Activated naive CD4-positive, alpha-beta T cell treated with Interleukin-2 at 50 U/mL for 16 hours (primary cell): ENCODE data around the gene FAF2.

ENCODE experiments used
- DNase-seq: peaks from one replicate; pipeline ENCODE4 v3.0.0-alpha.2; 2020

Gene FAF2

DNA sequence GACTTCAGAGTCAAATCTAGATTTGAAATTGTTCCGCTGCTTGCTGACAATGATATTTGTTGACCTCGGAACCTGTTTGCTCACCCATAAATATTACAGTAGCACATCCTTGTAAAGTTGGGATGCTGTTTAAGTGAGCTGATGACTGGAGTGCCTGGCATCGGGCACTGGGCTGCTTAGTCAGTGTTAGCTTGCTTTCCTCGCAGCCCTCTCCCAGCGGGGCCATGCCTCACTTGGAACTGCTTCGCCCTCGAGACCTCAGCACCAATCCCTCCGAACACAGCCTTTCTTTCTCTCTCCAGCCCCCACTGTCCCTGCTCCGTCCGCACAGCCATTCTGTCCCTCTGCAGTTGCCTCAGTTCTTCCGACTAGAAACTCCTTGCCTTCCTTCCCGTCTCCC, 65.6 kb downstream of the FAF2 start:
- no peak for DNase-seq

DNA sequence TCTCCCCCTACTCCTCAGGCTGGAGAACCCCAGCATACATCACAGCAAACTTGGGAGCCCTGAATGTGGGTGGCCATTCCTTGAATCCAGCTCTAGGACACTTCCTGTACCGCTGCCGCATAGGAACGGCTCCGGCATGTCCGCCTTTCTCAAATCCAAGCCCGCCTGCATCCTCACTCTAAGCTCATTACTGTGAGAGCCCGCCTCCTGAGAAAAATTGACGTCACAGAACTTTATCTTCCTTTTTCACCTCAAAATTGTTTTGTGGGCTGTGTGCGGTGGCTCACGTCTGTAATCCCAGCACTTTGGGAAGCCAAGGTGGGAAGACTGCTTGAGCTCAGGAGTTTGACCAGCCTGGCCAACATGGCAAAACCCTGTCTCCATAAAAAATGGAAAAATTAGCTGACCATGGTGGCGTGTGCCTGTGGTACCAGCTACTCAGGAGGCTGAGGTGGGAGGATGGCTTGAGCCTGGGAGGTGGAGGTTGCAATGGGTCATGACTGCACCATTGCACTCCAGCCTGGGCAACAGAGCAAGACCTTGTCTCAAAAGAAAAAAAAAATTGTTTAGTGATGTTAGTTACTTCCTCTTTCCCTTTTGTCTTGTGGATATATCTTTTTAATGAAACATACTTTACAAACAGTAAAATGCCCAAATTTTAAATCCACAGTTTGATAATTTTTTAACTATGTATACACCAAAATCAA, 66.2 kb downstream of the FAF2 start:
- no peak for DNase-seq

DNA sequence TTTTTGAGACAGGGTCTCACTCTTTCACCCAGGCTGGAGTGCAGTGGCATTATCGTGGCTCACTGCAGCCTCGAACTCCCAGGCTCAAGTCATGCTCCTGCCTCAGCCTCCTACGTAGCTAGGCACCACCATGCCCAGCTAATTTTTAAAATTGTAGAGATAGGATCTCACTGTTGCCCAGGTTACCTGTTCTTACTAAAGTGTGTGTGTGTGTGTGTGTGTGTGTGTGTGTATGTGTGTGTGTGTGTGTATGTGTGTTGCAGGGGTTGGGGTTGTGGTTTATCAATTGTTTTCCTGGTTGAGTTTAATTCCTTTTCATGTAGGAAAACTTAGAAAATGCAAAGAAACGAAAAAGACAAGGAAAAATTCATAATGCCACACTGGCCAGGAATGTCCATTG, 67.2 kb downstream of the FAF2 start:
- DNase-seq = no peak

DNA sequence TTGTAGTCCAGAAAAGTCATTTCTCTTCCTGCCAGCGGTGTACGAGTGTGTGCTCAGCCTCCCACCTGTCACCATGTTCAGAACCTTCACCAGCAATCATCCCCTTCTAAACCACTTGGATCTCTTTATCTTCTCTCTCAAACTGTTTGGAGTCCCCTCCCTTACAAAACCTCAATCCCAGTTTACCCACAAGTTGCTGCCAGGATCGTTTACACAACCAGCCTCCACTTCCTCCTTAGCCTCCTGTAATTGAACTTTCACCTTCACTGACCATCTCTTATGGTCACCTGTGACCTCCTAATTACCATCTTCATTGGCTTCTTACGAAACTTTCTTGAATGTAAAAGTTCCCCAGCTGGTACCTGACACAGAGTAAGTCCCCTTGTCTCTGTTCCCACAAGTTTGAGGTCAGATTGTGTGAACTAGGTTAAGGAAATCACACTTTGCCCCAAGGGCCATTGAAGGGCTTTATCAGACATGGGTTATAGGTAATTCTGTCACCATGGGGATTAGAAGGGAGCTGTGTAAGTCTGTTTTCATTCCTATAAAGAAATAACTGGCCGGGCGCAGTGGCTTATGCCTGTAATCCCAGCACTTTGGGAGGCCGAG, 69.0 kb downstream of the FAF2 start:
- DNase-seq = no peak

DNA sequence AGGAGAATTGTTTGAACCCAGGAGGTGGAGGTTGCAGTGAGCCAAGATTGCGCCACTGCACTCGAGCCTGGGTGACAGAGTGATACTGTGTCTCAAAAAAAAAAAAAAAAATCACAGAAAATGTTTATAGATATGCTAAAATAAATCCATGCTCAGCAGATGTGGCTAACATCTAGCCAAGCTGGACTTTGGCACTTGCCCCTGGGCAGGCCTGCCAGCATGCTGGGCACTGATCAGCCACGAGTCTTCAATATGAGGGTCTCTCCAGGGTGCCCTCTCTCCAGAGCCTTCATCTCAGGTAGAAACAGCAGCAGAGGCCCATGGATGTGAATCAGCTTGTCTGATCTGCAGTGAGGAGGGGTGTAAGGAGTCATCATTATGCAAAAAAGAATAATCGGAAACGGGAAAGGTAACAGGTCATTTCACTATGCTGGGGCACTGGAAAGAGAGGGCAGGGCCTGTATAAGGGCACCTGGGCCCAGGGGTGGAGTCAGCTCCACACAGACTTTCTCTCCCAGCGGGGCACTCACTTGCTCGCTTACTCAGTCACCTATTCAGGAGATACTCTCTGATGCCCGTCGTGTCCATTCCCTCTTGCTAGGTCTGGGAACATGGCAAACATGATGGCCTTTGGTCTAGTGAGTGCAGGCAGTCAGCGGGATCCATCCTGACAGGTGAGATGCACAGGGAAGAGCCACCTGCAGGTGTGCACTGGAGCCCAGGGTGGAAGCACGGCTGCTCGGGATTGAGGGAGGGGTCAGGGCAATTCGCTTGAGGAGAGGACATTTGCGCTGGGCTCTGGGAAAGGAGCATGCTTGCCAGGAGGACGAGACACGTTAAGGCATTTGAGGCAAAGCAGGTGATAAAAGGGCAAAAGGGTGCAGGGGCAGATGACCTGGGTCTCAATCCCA, 71.9 kb downstream of the FAF2 start:
- no peak for DNase-seq

DNA sequence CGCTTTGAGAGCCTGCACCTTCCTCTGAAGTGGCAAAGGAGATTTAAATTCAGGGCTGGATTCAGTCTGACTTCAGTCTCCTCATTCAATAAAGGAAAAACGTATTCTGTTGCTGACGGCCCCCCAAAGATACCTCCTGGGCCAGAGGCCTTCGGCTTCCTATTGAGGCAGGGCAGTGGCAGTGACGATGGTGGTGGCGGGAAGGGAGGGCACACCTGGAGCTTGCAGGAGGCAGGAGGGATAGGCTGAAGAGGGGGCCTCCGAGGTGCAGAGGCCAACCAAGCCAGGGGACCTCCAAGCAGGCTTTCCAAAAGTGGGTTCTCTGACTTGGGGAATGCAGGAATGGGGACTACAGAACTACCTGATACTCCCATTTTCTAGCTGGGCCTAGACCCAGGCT, 73.1 kb downstream of the FAF2 start:
- DNase-seq = no peak

DNA sequence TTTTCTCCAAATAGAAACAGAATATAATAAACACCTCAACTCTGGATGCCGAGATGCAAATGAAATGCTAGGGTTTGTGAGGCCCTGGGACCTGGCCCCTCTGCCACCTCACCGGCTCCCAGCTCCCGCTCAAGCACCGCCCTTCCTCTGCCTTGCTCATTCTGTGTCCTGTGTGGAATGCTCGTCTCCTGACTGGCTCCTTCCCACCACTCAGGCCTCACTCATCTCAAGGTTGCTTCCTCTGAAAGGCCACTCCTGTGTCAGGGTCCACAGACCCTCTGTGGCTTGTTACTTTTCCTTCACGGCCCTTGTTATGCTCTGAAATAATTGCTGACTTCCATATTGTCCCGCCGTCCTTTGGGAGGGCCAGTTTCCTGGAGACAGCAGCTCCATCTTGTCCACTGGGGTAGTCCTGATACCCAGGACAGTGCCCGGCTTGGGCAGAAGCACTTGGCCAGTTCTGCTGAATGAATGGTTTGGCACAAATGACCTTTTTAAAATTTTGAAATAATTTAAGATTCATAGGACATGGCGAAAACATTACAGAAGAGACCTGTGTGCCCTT, 73.6 kb downstream of the FAF2 start:
- DNase-seq = no peak

DNA sequence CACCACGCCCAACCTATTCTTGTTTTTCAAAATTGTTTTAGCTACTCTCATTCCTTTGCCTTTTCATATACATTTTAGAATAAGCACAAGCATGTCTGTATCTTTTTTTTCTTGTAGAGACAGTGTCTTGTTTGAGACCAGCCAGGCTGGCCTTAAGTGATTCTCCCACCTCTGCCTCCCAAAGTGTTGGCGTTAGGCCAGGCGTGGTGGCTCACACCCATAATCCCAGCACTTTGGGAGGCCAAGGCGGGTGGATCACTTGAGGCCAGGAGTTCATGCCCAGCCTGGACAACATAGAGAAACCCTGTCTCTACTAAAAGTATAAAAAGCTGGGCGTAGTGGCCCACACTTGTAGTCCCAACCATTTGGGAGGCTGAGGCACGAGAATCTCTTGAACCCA, 76.0 kb downstream of the FAF2 start:
- DNase-seq = no peak

DNA sequence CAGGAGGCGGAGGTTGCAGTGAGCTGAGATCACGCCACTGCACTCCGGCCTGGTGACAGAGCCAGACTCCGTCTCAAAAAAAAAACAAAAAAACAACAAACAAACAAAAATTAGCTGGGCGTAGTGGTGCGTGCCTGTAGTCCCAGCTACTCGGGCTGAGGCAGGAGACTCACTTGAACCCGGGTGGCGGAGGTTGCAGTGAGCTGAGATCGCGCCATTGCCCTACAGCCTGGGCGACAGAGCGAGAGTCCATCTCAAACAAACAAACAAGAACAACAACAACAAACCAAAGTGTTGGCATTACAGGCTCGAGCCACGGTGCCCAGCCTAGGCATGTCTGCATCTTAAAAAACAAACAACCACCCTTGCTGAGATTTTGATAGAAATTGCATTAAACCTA, 76.8 kb downstream of the FAF2 start:
- no peak for DNase-seq

DNA sequence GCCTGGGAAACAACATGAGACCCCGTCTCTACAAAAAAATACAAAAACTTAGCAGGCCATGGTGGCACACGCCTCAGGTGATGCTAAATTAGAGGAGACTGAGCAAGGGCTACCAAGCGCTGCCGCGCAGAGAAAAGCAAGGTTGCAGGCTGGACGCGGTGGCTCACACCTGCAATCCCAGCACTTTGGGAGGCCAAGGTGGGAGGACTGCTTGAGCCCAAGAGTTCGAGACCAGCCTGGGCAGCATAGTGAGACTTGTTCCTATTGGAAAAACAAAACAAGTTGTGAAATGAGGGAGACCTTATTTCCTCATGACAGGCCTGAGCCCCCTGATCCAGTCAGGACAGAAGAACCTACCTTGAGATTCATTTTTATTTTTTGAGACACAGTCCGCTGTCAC, 77.5 kb downstream of the FAF2 start:
- DNase-seq = no peak

DNA sequence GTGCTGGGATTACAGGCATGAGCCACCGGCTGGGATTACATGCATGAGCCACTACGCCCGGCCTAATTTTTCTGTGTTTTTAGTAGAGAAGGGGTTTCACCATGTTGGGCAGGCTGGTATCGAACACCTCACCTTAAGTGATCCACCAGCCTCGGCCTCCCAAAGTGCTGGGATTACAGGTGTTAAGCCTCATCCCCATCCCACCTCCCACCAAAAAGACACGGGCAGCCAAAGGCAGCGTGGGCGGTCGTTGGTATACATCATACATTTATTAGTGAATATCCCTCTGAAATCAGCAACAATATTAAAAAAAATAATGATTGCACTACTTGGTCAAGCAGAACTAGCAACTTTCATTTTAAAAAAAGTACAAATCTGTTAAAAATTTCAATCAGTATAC, 78.3 kb downstream of the FAF2 start:
- no peak for DNase-seq

DNA sequence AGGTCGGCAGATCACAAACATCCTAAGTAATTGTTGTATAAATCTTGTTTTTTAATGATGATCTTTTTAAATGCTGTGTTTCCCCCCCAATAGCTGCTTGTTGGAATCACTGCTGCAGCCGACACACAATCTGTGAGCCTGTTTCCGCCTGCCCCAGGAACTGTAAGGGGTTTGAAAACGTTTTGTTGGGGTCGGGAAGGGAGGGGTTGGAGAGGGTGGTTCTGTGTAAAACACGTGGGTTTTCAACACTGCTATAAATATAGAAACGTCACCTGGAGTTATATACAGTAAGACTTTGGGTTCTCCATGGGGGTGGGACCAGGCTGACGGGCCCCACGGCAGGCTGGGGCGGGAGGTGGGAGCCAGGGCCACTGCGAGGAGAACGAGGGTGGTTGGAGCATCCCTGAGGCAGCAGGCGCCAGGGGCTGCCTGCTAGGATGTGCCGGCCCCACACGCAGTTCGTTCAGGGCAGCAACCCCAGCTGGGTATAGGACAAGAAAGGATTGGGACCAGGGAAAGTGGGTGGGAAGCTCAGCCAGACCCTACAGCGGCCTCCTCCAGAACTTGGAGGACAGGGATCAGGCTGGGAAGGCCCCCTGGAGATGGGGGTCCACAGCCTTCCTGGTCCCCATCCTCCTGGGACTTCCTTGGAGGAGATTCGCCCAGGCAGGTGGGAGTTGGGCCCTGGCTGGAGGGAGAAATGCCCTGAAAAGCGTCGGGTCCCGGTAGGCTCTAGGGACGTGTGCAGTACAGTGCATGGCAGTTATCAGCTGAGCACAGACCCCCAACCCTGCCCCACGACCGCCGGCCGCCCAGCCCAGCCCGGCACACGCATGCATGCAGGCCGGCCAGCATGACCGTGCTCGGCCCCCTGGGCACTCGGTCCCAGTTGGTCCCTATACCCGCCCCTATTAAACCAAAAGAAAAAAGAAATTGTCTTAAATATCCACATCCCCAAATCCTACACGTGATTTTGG, 79.3 kb downstream of the FAF2 start:
- DNase-seq = no peak

DNA sequence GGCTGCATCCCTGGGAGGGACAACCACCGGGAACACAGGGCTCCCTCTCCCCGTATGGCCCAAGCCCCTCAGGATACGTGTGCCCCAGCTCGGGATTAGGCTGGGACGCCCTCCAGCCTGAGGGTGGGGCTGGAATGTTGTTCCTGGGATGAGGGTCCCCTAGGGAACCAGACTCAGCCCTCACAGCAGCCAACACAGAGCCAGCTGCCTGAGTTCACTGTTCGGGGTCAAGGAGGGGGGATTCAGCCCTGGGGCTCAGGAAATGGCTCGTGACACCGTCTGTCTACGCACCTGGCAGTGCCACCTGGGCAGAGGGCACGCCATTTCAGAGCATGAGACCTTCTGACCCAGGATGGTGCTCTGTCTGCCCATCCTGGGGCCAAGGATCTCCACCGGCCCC, 80.1 kb downstream of the FAF2 start:
- no peak for DNase-seq

DNA sequence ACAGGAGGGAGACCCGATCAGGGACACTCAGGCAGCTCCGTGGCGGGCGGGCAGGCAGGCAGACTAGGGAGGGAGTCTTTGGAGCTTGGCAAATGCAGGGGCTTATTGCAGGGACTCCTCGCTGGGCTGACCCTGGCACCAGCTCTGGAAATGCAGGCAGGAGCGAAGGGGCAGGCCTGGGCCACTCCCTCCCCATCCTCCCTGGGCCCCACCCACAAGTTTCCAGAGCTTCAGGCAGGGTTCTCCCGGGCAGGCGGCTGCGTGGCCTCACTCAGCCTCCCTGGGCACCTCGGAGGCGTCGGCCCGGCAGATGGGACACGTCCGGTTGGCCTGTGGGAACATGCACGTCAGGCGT, 80.6 kb downstream of the FAF2 start:
- DNase-seq = no peak

DNA sequence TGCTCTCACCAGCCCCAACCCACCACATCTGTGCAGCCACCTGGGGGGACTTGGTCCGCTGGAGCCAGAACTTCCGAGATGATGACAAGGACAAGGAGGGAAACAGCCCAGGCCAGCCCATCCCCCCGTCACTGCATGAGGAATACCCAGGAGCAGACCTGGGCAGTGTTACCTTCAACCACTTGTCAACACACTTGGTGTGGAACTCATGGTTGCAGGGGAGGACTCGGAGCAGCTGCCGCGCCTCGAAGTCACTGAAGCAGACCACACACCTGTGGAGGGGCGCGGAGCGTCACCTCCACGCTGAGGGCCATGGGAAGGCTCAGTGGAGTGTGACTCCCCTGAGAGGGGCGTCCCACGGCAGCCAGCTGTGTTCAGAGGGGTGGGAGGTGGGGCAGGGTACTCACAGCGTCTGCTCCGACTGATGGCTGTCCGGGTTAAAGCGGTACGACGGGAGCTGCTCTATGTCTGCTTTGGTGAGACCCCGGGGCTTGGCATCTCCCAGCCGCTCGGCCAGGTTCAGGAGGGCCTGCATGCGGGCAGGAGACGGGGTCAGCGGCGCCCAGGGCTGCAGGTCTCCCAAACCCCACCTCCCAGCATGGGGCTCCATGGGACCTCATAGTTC, 81.0 kb downstream of the FAF2 start:
- no peak for DNase-seq

DNA sequence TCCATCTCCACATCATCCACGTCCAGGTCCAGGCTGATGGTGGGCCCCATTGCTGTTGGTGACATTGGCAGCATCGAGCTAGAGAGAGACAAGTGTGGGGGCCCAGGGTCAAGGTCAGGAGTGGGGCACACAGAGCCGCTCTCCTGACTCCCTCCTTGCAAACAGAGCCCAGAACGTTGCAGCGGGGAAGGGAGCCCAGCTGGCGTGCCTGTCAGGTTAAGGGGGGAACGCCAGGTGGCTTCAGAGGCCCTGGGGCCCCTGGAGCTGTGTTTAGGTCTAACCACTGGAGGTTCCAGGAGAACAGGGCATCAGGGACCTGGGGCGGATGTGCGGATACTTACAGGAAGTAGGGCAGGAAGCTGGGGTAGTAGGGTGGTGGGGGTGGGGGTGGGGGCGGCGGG, 81.6 kb downstream of the FAF2 start:
- peak; percentile 44 for DNase-seq

DNA sequence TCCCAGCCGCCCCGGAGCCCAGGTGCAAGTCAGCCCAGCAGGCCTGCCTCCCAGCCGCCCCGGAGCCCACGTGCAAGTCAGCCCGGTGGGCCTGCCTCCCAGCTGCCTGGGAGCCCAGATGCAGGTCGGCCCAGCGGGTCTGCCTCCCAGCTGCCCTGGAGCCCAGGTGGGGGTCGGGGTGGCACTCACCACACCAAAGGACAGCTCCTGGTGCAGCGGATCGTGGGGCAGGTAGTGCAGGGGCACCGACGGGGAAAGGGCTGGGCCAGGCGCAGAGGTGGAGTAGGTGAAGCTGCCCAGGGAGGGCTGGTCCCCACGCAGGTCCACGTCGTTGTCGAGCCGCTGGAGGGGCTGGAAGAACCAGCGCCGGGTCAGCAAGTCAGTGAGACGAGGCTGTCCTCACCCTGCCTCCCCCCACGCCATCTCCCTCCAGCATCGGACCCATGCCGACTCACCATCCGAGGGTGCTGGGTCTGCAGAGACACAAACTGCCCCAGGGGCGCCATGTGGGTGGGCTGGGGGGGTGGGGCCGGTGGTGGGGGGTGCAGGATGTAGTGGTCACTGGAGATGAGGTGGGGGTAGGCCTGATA, 82.3 kb downstream of the FAF2 start:
- DNase-seq = no peak

DNA sequence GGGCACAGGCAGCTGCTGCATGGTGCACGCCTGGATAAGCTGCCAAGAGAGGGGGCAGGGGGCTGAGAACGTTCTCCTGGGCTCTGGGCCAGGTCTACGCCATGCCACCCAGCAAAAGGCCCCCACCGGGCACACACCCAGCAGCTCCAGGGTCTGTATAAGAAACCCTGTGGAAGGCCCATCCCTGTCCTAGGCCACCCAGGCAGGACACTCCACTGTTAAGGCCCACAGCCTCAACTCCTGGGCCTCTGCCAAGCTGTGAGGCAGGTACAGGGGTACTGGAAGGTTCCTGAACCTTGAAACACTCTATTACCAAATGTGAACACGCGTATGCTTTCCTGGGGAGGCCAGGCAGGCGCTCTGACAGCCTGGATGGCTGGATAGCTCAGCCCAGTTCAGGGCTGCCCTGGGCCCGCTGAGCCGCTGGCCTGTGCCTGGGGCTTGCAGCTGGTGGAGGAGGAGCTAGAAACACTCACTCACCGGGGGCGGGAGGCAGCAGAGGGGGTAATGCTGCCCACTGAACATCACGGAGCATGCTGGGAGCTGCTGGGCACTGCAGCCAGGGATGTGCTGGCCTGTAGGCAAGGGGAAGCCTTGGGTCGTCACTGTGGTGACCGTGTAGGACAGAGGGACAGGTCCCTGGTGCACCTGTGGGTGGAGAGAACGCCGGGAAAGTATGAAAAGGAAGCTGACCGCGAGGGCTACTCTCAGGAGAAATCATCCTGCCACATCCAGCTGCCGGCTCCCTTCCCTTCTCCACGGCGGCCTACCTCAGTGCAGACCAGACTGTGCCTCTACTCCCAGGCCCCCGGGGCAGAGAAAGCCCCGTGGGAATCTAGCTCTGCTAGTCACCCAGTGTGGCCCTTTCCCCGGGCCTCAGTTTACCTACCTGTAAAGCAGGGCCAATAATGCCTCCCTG, 83.1 kb downstream of the FAF2 start:
- DNase-seq = peak; percentile 42

DNA sequence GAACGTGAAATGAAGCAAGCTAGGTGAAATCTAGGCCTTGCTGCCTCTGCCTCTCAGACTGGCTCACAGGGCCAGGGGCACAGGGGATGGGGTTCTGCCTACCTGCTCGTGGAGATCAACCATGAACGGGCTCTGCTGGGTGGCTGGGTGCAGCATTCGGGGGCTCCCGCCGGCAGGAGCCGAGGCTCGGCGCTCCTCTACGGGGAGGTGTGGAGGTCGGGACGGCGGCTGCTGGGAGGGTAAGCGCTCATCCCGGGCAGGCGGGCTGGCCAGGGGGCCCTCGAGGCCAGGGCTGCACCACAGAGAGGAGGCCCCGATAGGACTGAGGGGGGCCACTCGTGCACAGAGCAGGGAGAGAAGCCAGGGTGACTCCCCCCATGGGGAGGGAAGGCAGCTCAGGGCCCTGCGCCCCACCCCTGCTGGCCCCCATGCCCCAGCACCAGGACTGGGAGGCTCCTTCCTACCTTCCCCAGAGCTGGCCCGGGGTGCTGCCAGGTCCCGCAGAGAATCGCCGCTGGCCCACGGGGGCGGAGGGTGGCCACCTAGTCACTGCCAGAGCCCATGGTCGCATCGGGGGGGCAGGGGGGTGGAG, 83.8 kb downstream of the FAF2 start:
- no peak for DNase-seq

DNA sequence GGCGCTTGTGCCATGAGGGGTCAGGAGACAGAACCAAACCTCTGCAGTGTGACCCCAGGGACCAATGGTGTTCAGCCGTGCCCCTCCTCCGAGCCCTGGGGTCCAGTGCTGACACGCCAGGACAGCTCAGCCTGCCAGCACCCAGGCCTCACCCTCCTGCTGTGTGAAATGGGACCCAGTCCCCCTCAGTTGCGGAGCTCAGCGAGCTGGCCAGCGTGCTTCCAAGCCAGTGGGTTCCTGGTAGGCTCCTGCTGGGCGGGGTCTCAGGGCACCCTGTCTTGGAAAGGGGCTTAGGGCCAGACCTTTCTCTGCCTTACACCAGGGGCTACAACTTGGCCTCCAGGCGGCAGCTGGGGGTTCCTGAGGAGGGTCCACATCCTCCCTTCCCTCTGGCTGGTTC, 84.6 kb downstream of the FAF2 start:
- no peak for DNase-seq
